ENCODE measurements around the gene SLC8A3. TPM values are rescaled to one million over a fixed set of nuclear protein-coding genes. Genes with fewer than 3 reads are reported as not detected.

SLC8A3 gene
- total RNA-seq, 2 donors from 2014 or later: 0.09 TPM; not detected in 1

DNA sequence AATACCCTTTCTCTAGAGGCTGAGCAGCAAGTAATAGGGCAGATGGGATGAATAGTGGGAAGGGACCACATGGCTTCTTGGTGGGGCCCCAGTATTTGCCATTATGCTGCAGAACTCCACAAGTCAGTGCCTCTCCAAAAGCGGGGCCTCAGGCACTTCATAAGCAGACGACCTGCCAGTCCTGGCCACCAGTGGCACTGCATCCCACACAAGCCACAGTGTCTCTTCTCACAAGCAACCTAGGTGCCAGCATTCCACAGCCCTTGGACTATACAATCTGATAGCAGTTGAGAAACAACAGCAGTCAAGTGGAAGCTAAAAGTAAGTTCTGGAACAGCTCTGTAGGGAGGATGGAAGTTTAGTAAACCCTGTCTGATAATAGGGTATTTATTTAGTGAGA is 4.2 kb upstream of the SLC8A3 start:
- H3K4me3 Mint-ChIP-seq: no peak overlapping the region
- TF ChIP-seq, protein P1, sequence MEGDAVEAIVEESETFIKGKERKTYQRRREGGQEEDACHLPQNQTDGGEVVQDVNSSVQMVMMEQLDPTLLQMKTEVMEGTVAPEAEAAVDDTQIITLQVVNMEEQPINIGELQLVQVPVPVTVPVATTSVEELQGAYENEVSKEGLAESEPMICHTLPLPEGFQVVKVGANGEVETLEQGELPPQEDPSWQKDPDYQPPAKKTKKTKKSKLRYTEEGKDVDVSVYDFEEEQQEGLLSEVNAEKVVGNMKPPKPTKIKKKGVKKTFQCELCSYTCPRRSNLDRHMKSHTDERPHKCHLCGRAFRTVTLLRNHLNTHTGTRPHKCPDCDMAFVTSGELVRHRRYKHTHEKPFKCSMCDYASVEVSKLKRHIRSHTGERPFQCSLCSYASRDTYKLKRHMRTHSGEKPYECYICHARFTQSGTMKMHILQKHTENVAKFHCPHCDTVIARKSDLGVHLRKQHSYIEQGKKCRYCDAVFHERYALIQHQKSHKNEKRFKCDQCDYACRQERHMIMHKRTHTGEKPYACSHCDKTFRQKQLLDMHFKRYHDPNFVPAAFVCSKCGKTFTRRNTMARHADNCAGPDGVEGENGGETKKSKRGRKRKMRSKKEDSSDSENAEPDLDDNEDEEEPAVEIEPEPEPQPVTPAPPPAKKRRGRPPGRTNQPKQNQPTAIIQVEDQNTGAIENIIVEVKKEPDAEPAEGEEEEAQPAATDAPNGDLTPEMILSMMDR (conservative IDR thresholded peaks at IDR 0.05): peak; percentile 44
- H3K9me3 Mint-ChIP-seq: peaks cover 9% of the 10 kb centered on the region
- H3K27me3 Mint-ChIP-seq (ENCODE audit: insufficient read depth): peaks cover 54% of the 10 kb centered on the region
- no peak overlapping the region for H3K27ac Mint-ChIP-seq
- no peaks in the 10 kb centered on the region for H3K36me3 Mint-ChIP-seq (ENCODE audit: low read depth)
- Histone ChIP-seq H3K36me3 (ENCODE audit: control insufficient read depth, insufficient read depth, low read length) (no peaks in the 10 kb centered on the region), H3K4me3 (ENCODE audit: low read length) (no peak overlapping the region), H3K4me1 (ENCODE audit: control insufficient read depth, insufficient read depth, low read length) (no peaks in the 10 kb centered on the region), H3K9me3 (ENCODE audit: control insufficient read depth, low read length) (no peaks in the 10 kb centered on the region), H3K9ac (ENCODE audit: extremely low read depth, low read length, poor library complexity, severe bottlenecking) (no peak overlapping the region), H3K27me3 (ENCODE audit: control insufficient read depth, insufficient read depth, low read length, poor library complexity, severe bottlenecking) (peaks cover 36% of the 10 kb centered on the region), H3K27ac (ENCODE audit: low read depth, low read length) (no peak overlapping the region)
- 69 to 84% methylated on average over 2 of the region's 2 CpGs for WGBS, 2 experiments (ENCODE audit: insufficient coverage in 1 of 2, insufficient read length in 1 of 2)
- H3K4me1 Mint-ChIP-seq: peaks cover 15% of the 10 kb centered on the region
- peak; percentile 61 for DNase-seq

- Histone ChIP-seq H3K4me1 (ENCODE audit: control insufficient read depth, insufficient read depth, low read length) (no peaks in the 10 kb centered on the region), H3K27ac (ENCODE audit: low read depth, low read length) (no peak overlapping the region), H3K27me3 (ENCODE audit: control insufficient read depth, insufficient read depth, low read length, poor library complexity, severe bottlenecking) (peaks cover 62% of the 10 kb centered on the region), H3K36me3 (ENCODE audit: control insufficient read depth, insufficient read depth, low read length) (no peaks in the 10 kb centered on the region), H3K9me3 (ENCODE audit: control insufficient read depth, low read length) (no peaks in the 10 kb centered on the region), H3K9ac (ENCODE audit: extremely low read depth, low read length, poor library complexity, severe bottlenecking) (no peak overlapping the region), H3K4me3 (ENCODE audit: low read length) (no peak overlapping the region)
- H3K36me3 Mint-ChIP-seq (ENCODE audit: low read depth): no peaks in the 10 kb centered on the region
- TF ChIP-seq, protein P1 (conservative IDR thresholded peaks at IDR 0.05): no peak
- H3K9me3 Mint-ChIP-seq: peaks cover 4% of the 10 kb centered on the region
- peaks cover 67% of the 10 kb centered on the region for H3K27me3 Mint-ChIP-seq (ENCODE audit: insufficient read depth)
- H3K4me3 Mint-ChIP-seq: no peak overlapping the region
- DNase-seq: no peak
- H3K4me1 Mint-ChIP-seq: peaks cover 16% of the 10 kb centered on the region
- H3K27ac Mint-ChIP-seq: no peak overlapping the region
- WGBS, 2 experiments (ENCODE audit: insufficient coverage in 1 of 2, insufficient read length in 1 of 2): 85 to 88% methylated on average over 4 to 6 of the region's 6 CpGs
These were observed 1.4 kb upstream of the SLC8A3 start for GRCh38 chr14:70190156-70190555.

DNA sequence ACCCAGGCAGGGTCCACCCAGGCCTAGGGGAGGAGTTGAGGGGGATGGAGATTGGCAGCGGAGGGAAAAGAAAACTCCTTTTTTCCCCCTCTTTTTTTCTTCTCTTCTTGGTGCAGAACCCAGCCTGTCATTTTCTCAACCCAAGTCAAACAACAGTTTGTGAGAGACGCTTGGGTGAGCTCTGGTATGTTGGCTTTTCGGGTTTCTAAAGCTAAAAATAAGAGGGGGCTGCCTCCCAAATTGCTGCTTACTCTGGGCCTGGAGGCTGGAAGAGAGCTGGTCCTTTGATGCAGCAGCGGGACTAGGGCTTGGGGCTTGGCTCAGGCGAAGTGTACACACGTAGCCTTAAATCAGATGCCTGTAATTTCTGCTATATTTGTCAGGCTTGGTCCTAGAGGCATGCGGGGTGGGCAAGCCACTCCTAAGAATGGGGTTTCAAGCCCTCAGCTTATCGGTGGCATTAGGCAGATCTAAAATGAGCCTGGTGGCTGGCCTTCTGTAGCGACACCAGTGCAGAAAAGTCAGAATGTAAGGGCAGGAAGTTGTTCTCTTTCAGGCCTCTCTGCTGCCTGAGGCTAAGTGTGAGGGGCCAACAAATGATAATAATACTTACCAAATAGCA is 816 bp upstream of the SLC8A3 start:
- Histone ChIP-seq H3K36me3 (ENCODE audit: control insufficient read depth, insufficient read depth, low read length) (no peaks in the 10 kb centered on the region), H3K27me3 (ENCODE audit: control insufficient read depth, insufficient read depth, low read length, poor library complexity, severe bottlenecking) (peaks cover 64% of the 10 kb centered on the region), H3K27ac (ENCODE audit: low read depth, low read length) (no peak overlapping the region), H3K9ac (ENCODE audit: extremely low read depth, low read length, poor library complexity, severe bottlenecking) (no peak overlapping the region), H3K4me3 (ENCODE audit: low read length) (peak overlapping the region; percentile 83), H3K4me1 (ENCODE audit: control insufficient read depth, insufficient read depth, low read length) (no peaks in the 10 kb centered on the region), H3K9me3 (ENCODE audit: control insufficient read depth, low read length) (no peaks in the 10 kb centered on the region)
- Mint-ChIP-seq H3K4me3 (peak overlapping the region; percentile 67), H3K4me1 (peaks cover 16% of the 10 kb centered on the region), H3K27me3 (ENCODE audit: insufficient read depth) (peaks cover 66% of the 10 kb centered on the region), H3K9me3 (no peaks in the 10 kb centered on the region), H3K36me3 (ENCODE audit: low read depth) (no peaks in the 10 kb centered on the region), H3K27ac (no peak overlapping the region)
- peak; percentile 48 for DNase-seq
- TF ChIP-seq, protein P1 (conservative IDR thresholded peaks at IDR 0.05): no peak
- WGBS, 2 experiments (ENCODE audit: insufficient coverage in 1 of 2, insufficient read length in 1 of 2): 51 to 55% methylated on average over 6 to 9 of the region's 9 CpGs

Data from endodermal cell (in vitro differentiated cells).